Upper lobe of left lung (tissue), 4 donors: ENCODE results near the gene HNF1A.

ENCODE experiments used
- CTCF ChIP-seq, 6 experiments: fragments of 450-650 bp in 4 of 6; fragments of 200-600 bp in 2 of 6; sonication (generic) in 2 of 6; IDR thresholded peaks; one replicate each; pipeline ENCODE4 v1.5.1; 2016 to 2019; ENCODE audit warnings: antibody characterized with exemption in 6 of 6
- EP300 ChIP-seq, 4 donors: sonication (generic); formaldehyde crosslinking; IDR thresholded peaks; one replicate each; pipeline ENCODE4 v1.5.1; 2017; ENCODE audit warnings: antibody characterized with exemption in 4 of 4, control low read depth in 2 of 4
- POLR2A ChIP-seq, 4 donors: fragments of 450-650 bp; IDR thresholded peaks; one replicate each; pipeline ENCODE4 v1.5.1; 2016 to 2017; ENCODE audit warnings: antibody characterized with exemption in 4 of 4, mild to moderate bottlenecking in 2 of 4
- POLR2AphosphoS5 ChIP-seq, 2 donors: sonication (generic); formaldehyde crosslinking; IDR thresholded peaks; one replicate each; pipeline ENCODE4 v1.5.1; 2017; ENCODE audit warnings: antibody characterized with exemption in 2 of 2

- no peak for TF ChIP-seq CTCF (IDR thresholded peaks at IDR 0.05)
- no peak for TF ChIP-seq POLR2A (IDR thresholded peaks at IDR 0.05)
- no peak for TF ChIP-seq EP300 (IDR thresholded peaks at IDR 0.05)
- TF ChIP-seq POLR2AphosphoS5 (IDR thresholded peaks at IDR 0.05) = no peak
Measured at GRCh38 chr12:120994589-120995337, 16.4 kb downstream of the HNF1A start.
